Measurements from ENCODE around the gene GPC3.
A peak's percentile ranks its signal among the peaks of the same experiment; 100 is the strongest.
"Not testable (repeated sequence)": the region's sequence is repeated elsewhere in the genome, so short reads cannot be mapped to it uniquely, and the experiment has no call there.

The GPC3 gene

GRCh38 chrX:133834771-133835170 is 150.6 kb downstream of the GPC3 start:
- DNase-seq: no peak

GRCh38 chrX:133819546-133819945 is 165.8 kb downstream of the GPC3 start:
- DNase-seq: no peak

- no peak for DNase-seq
Observed at GRCh38 chrX:133818019-133818418, 167.4 kb downstream of the GPC3 start.

GRCh38 chrX:133815496-133815895 is 169.9 kb downstream of the GPC3 start:
- DNase-seq: no peak

- DNase-seq: no peak
Observed at GRCh38 chrX:133813971-133814370, 171.4 kb downstream of the GPC3 start.

- DNase-seq: no peak
Observed at GRCh38 chrX:133812402-133812801, 173.0 kb downstream of the GPC3 start.

GRCh38 chrX:133810925-133811324 is 174.5 kb downstream of the GPC3 start:
- DNase-seq: no peak

GRCh38 chrX:133804072-133804471 is 181.3 kb downstream of the GPC3 start:
- DNase-seq: no peak

GRCh38 chrX:133796282-133796681 is 189.1 kb downstream of the GPC3 start:
- DNase-seq: no peak

- no peak for DNase-seq
Observed at GRCh38 chrX:133794126-133794525, 191.3 kb downstream of the GPC3 start.

- DNase-seq: no peak
Observed at GRCh38 chrX:133793626-133794025, 191.8 kb downstream of the GPC3 start.

GRCh38 chrX:133792198-133792953 is 193.0 kb downstream of the GPC3 start:
- DNase-seq: peak; percentile 60

GRCh38 chrX:133789829-133790228 is 195.6 kb downstream of the GPC3 start:
- no peak for DNase-seq

- DNase-seq: no peak
Observed at GRCh38 chrX:133786382-133786781, 199.0 kb downstream of the GPC3 start.

- DNase-seq: no peak
Observed at GRCh38 chrX:133783274-133783673, 202.1 kb downstream of the GPC3 start.

GRCh38 chrX:133781174-133781573 is 204.2 kb downstream of the GPC3 start:
- no peak for DNase-seq

- peak; percentile 23 for DNase-seq
Observed at GRCh38 chrX:133776072-133776471, 209.3 kb downstream of the GPC3 start.

GRCh38 chrX:133774807-133775206 is 210.6 kb downstream of the GPC3 start:
- no peak for DNase-seq

- DNase-seq: no peak
Observed at GRCh38 chrX:133771086-133771646, 214.2 kb downstream of the GPC3 start.

GRCh38 chrX:133762976-133763548 is 222.3 kb downstream of the GPC3 start:
- not testable (repeated sequence) for DNase-seq

GRCh38 chrX:133754657-133755056 is 230.7 kb downstream of the GPC3 start:
- no peak for DNase-seq

GRCh38 chrX:133749951-133750350 is 235.4 kb downstream of the GPC3 start:
- no peak for DNase-seq

GRCh38 chrX:133749370-133749769 is 236.0 kb downstream of the GPC3 start:
- DNase-seq: no peak

GRCh38 chrX:133747196-133747595 is 238.2 kb downstream of the GPC3 start:
- no peak for DNase-seq

All from stimulated activated CD4-positive, alpha-beta T cell treated with anti-CD3 and anti-CD28 coated beads, Interleukin-4, amount 100 ng/mL, for 24 hours (primary cell).